K562 (cell line): ENCODE results near the gene MYBL2. TPM values are rescaled to one million over a fixed set of nuclear protein-coding genes. Genes with fewer than 3 reads are reported as not detected.

Experiments used
- ATAC-seq: fragments of 200-7000 bp; cut with Tn5 transposase; 3 replicates; pipeline ENCODE4 v1.9.1; 2020; ENCODE audit warnings: moderate library complexity
- BruUV-seq: library from RNA; stranded (reverse); fragments of 400-500 nt; replicated peaks from 2 replicates; lab custom pipeline; 2021; lab: Mats Ljungman, UMichigan
- CTCF ChIA-PET: fragments of 300-600 bp; formaldehyde crosslinking; extraction: SDS; loops from one replicate; lab custom pipeline; 2021; ENCODE audit warnings: low intra/inter-chr PET ratio; lab: Yijun Ruan, JAX
- POLR2A ChIA-PET: fragments of 300-600, 350-650 bp; sonication (Branson Sonifier 250); formaldehyde crosslinking; extraction: SDS; loops from one replicate; lab custom pipeline; 2021; ENCODE audit warnings: antibody characterized with exemption, inconsistent platforms; lab: Yijun Ruan, JAX
- DNase-seq, 4 experiments: peaks; one replicate each; pipeline versions ENCODE4 v3.0.0 to v3.0.0-alpha.2; 2011 to 2018; ENCODE audit warnings: low spot score in 3 of 4, mixed read lengths in 3 of 4; ENCODE audit errors: extremely low read depth in 1 of 4
- FAIRE-seq: peaks from 2 replicates; lab custom pipeline; 2011; peaks lifted over from hg19 to GRCh38; lab: Jason Lieb, UNC
- H2AFZ ChIP-seq: 2 replicates; pipeline ENCODE4 v1.6.0; 2011; ENCODE audit warnings: low read depth, low read length, control low read depth, inconsistent platforms
- H3K27ac ChIP-seq: fragments of 200-600 bp; 3 replicates; pipeline ENCODE4 v1.8.0; 2011; ENCODE audit warnings: low read depth, mild to moderate bottlenecking, control low read depth, inconsistent platforms, low read length, moderate library complexity, mixed read lengths; ENCODE audit errors: extremely low read depth
- H3K27me3 ChIP-seq, 2 experiments: fragments of 300-600 bp in 1 of 2; 2 replicates in 1 of 2; 3 replicates in 1 of 2; pipeline versions ENCODE4 v1.6.0 to v1.8.0; 2011; ENCODE audit warnings: inconsistent platforms in 2 of 2, low read length in 2 of 2, mild to moderate bottlenecking in 1 of 2, mixed read lengths in 1 of 2, moderate library complexity in 1 of 2; ENCODE audit not compliant: control insufficient read depth in 2 of 2, insufficient read depth in 2 of 2
- H3K36me3 ChIP-seq: fragments of 300-600 bp; 3 replicates; pipeline ENCODE4 v1.8.0; 2011; ENCODE audit warnings: mild to moderate bottlenecking, low read length, inconsistent platforms; ENCODE audit not compliant: control insufficient read depth, insufficient read depth
- H3K4me1 ChIP-seq, 2 experiments: fragments of 200-600 bp in 1 of 2; replicated peaks in 1 of 2; 2 replicates in 1 of 2; 3 replicates in 1 of 2; pipeline versions ENCODE4 v1.5.1 to v1.8.0; 2011; ENCODE audit warnings: inconsistent platforms in 2 of 2, low read length in 2 of 2, mild to moderate bottlenecking in 1 of 2, mixed read lengths in 1 of 2, moderate library complexity in 1 of 2; ENCODE audit not compliant: control insufficient read depth in 2 of 2, insufficient read depth in 2 of 2
- H3K4me2 ChIP-seq: 2 replicates; pipeline ENCODE4 v1.6.1; 2011; ENCODE audit warnings: low read length, control low read depth, inconsistent platforms, mixed read lengths; ENCODE audit not compliant: insufficient read depth
- H3K4me3 ChIP-seq: fragments of 200-600 bp; sonication (generic), shearing (Covaris generic); 2 replicates; pipeline ENCODE4 v1.5.1; 2016; ENCODE audit warnings: control low read depth, inconsistent platforms
- H3K79me2 ChIP-seq: fragments of 200-600 bp; 3 replicates; pipeline ENCODE4 v1.8.0; 2011; ENCODE audit warnings: low read length, inconsistent platforms; ENCODE audit not compliant: control insufficient read depth, insufficient read depth
- H3K9ac ChIP-seq, 2 experiments: 2 replicates each; pipeline versions ENCODE4 v1.6.0 to v1.6.1; 2011; ENCODE audit warnings: low read depth in 2 of 2, low read length in 2 of 2, control low read depth in 1 of 2, inconsistent platforms in 1 of 2, mild to moderate bottlenecking in 1 of 2, mixed read lengths in 1 of 2; ENCODE audit not compliant: insufficient read depth in 1 of 2
- H3K9me1 ChIP-seq: one replicate; pipeline ENCODE4 v1.6.0; 2011; ENCODE audit warnings: inconsistent platforms, mild to moderate bottlenecking, low read length, moderate library complexity; ENCODE audit not compliant: control insufficient read depth, insufficient read depth
- H3K9me3 ChIP-seq: replicated peaks from 2 replicates; pipeline ENCODE4 v1.5.1; 2011; ENCODE audit warnings: low read depth, low read length, inconsistent platforms; ENCODE audit not compliant: control insufficient read depth, insufficient read depth
- H4K20me1 ChIP-seq: replicated peaks from 2 replicates; pipeline ENCODE4 v1.6.1; 2011; ENCODE audit warnings: low read length, inconsistent platforms, mixed read lengths; ENCODE audit not compliant: control insufficient read depth, insufficient read depth
- AFF4 ChIP-seq: sonication (generic); formaldehyde crosslinking; IDR thresholded peaks from 2 replicates; pipeline ENCODE4 v1.8.0; 2023; ENCODE audit warnings: mild to moderate bottlenecking, missing genetic modification reagents
- ARID1B ChIP-seq: fragments of 450-650 bp; IDR thresholded peaks from 2 replicates; pipeline ENCODE4 v1.6.1; 2016; ENCODE audit warnings: antibody characterized with exemption, mild to moderate bottlenecking, inconsistent platforms
- ARNT ChIP-seq, 2 experiments: fragments of 450-650 bp; IDR thresholded peaks; 2 replicates each; pipeline ENCODE4 v1.6.1; 2016; ENCODE audit warnings: mild to moderate bottlenecking in 1 of 2
- GABPB2 ChIP-seq: fragments of 250-450 bp; sonication (Bioruptor Pico); conservative IDR thresholded peaks from 2 replicates; pipeline ENCODE4 v1.5.1; 2021; ENCODE audit warnings: mild to moderate bottlenecking
- JUND ChIP-seq, 2 experiments: IDR thresholded peaks; 2 replicates in 1 of 2; 3 replicates in 1 of 2; pipeline ENCODE4 v1.6.1; 2011; ENCODE audit warnings: borderline replicate concordance in 2 of 2, low read depth in 2 of 2, low read length in 2 of 2, improper control_type of control experiment in 1 of 2, missing biosample characterization in 1 of 2, missing genetic modification characterization in 1 of 2, missing genetic modification reagents in 1 of 2
- MAFF ChIP-seq: IDR thresholded peaks from 2 replicates; pipeline ENCODE4 v1.6.1; 2012; ENCODE audit warnings: low read length, improper control_type of control experiment
- MNT ChIP-seq, 2 experiments: fragments of 450-650 bp; conservative IDR thresholded peaks; 2 replicates each; pipeline ENCODE4 v1.6.1; 2017; ENCODE audit warnings: mild to moderate bottlenecking in 2 of 2, moderate library complexity in 2 of 2
- NR4A1 ChIP-seq, 2 experiments: fragments of 250-450 bp in 1 of 2; fragments of 450-650 bp in 1 of 2; sonication (Bioruptor Pico) in 1 of 2; IDR thresholded peaks; 2 replicates each; pipeline versions ENCODE4 v1.4.0 to v1.6.1; 2016 to 2020; ENCODE audit warnings: mild to moderate bottlenecking in 2 of 2, missing compliant biosample characterization in 1 of 2, missing genetic modification characterization in 1 of 2, moderate library complexity in 1 of 2
- RBM39 ChIP-seq: fragments of 200-400 bp; formaldehyde crosslinking; optimal IDR thresholded peaks from 2 replicates; pipeline ENCODE3; 2018; ENCODE audit warnings: low read depth, low read length
- SRSF9 ChIP-seq: fragments of 200-400 bp; formaldehyde crosslinking; IDR thresholded peaks from 2 replicates; pipeline ENCODE4 v1.6.1; 2017; ENCODE audit warnings: low read depth, low read length, borderline replicate concordance
- STAG1 ChIP-seq: sonication (generic); formaldehyde crosslinking; IDR thresholded peaks from 2 replicates; pipeline ENCODE4 v1.5.0; 2020; ENCODE audit warnings: missing genetic modification reagents, borderline replicate concordance
- UBTF ChIP-seq, 2 experiments: IDR thresholded peaks; 2 replicates each; pipeline ENCODE4 v1.6.1; 2012; ENCODE audit warnings: improper control_type of control experiment in 2 of 2, low read depth in 2 of 2, low read length in 2 of 2, borderline replicate concordance in 1 of 2
- ZNF212 ChIP-seq: fragments of 450-650 bp; formaldehyde crosslinking; IDR thresholded peaks from 2 replicates; pipeline ENCODE4 v1.4.0; 2020; ENCODE audit warnings: mild to moderate bottlenecking
- ZNF316 ChIP-seq: fragments of 450-650 bp; IDR thresholded peaks from 2 replicates; pipeline ENCODE4 v1.6.1; 2016
- ZNF561 ChIP-seq: fragments of 450-650 bp; formaldehyde crosslinking; conservative IDR thresholded peaks from 2 replicates; pipeline ENCODE4 v1.4.0; 2020; ENCODE audit warnings: mild to moderate bottlenecking, moderate library complexity
- WGBS: fragments of 100-300 bp; shearing (Covaris generic); methylation state at CpG from one replicate; pipeline ENCODE4 v1.1.6; 2016; ENCODE audit warnings: low coverage, mixed read lengths; ENCODE audit not compliant: insufficient coverage; ENCODE audit errors: missing lambda C conversion rate; 5-methylcytosine and 5-hydroxymethylcytosine counted together
- in situ Hi-C: fragments of 300-500 bp; cut with MboI; formaldehyde crosslinking; loops from 4 replicates; pipeline ENCODE4 v1.15.0; 2018; ENCODE audit warnings: inconsistent platforms, mixed read lengths
- intact Hi-C: fragments of 100-400 bp; cut with micrococcal nuclease; formaldehyde crosslinking; loops from 2 replicates; pipeline ENCODE4 v1.14.2; 2022
- polyA plus RNA-seq, 8 experiments: library from polyadenylated mRNA; depleted of rRNA in 4 of 8; stranded (reverse) in 5 of 8; unstranded in 3 of 8; fragments of >200 nt; fragmentation: Nextera tagmentation in 2 of 8; fragmentation: Illumina TruSeq in 1 of 8; extraction: Ambion mirVana in 2 of 8; extraction: Trizol in 1 of 8; gene quantifications; 2 replicates each; pipeline versions ENCODE4 v1.2.1 to v1.2.3, GENCODE V29; 2011 to 2014; ENCODE audit warnings: inconsistent platforms in 1 of 8, missing spikeins in 1 of 8
- total RNA-seq, 7 experiments: library from RNA; depleted of rRNA in 6 of 7; stranded (reverse); fragments of >200 nt in 6 of 7; fragmentation: Illumina TruSeq in 2 of 7; extraction: Trizol in 2 of 7; gene quantifications; 2 replicates each; pipeline versions ENCODE4 v1.2.1 to v1.2.3, GENCODE V29; 2011 to 2021; ENCODE audit warnings: low replicate concordance in 1 of 7

Gene MYBL2
- total and polyA plus RNA-seq, 9 of the 15 experiments (the other 6 are each of a cell fraction or from before 2014, with no cell fraction given), result 4.4 to 169 (median 52.5) TPM

- H3K9me1 ChIP-seq, result no peaks in the 10 kb centered on the region
- BruUV-seq, result no TSS peak
- in situ Hi-C loops (no loop called here), intact Hi-C loops (no loop called here)
- POLR2A ChIA-PET, result interaction anchor here (2.1 kb wide), 1 partner anchor 10 kb away, joined by 9 read pairs; no protein-coding TSS in a partner anchor
- H3K79me2 ChIP-seq, result no peaks in the 10 kb centered on the region
- FAIRE-seq, result no peak
- WGBS, result 0% methylated on average over 7 of the region's 7 CpGs
- no peaks in the 10 kb centered on the region for H3K36me3 ChIP-seq
- H3K4me3 ChIP-seq, result no peak overlapping the region
- CTCF ChIA-PET, result no interaction called here
- no peak overlapping the region for H3K27ac ChIP-seq
- H3K27me3 ChIP-seq, result peaks cover 28 to 30% of the 10 kb centered on the region in 2 experiments; a peak in 4 of 5 replicates
- H4K20me1 ChIP-seq, result peaks cover 4% of the 10 kb centered on the region; the same call in 1 of the 2 replicates
- H2AFZ ChIP-seq, result no peak overlapping the region
- no peak overlapping the region for H3K9ac ChIP-seq
- H3K4me2 ChIP-seq, result no peak overlapping the region
- DNase-seq, result peak; percentile 43 to 59 (median 48)
- peak; percentile 59 for ATAC-seq
- H3K9me3 ChIP-seq, result no peaks in the 10 kb centered on the region
- no peaks in the 10 kb centered on the region; a peak in 1 of 5 replicates for H3K4me1 ChIP-seq
- no peak for TF ChIP-seq ZNF212 (CRISPR knock-in tag)
- no peak for TF ChIP-seq ZNF561 (CRISPR knock-in tag)
- no peak for TF ChIP-seq UBTF (IDR thresholded peaks at IDR 0.05; ENCODE audit: borderline replicate concordance in 1 of 2, low read depth in 2 of 2, low read length in 2 of 2)
- no peak for TF ChIP-seq NR4A1 (CRISPR knock-in tag; IDR thresholded peaks at IDR 0.05)
- TF ChIP-seq NR4A1 (tag; IDR thresholded peaks at IDR 0.05), result no peak
- TF ChIP-seq STAG1, result no peak
- no peak for TF ChIP-seq SRSF9
- TF ChIP-seq ARID1B, result 0 out of 2 replicates have a peak, but pooled peaks have one; percentile 9
- peak; percentile 99 for TF ChIP-seq MAFF
- TF ChIP-seq RBM39, result no peak
- no peak for TF ChIP-seq GABPB2 (CRISPR knock-in tag)
- peak; percentile 73 for TF ChIP-seq JUND (IDR thresholded peaks at IDR 0.05; ENCODE audit: borderline replicate concordance, low read depth, low read length)
- peak; percentile 64; the same call in 2 of the 3 replicates for TF ChIP-seq JUND (tag; IDR thresholded peaks at IDR 0.05; ENCODE audit: borderline replicate concordance, low read depth, low read length)
- no peak for TF ChIP-seq AFF4
- no peak for TF ChIP-seq ARNT (IDR thresholded peaks at IDR 0.05)
- peak; percentile 99 for TF ChIP-seq ZNF316
- no peak for TF ChIP-seq MNT (conservative IDR thresholded peaks at IDR 0.05)
Observed at GRCh38 chr20:43731469-43731868, 64.6 kb downstream of the MYBL2 start.
